HUES64 (cell line): Measurements from ENCODE around the gene PRKAB2.
"Not testable (repeated sequence)": the region's sequence is repeated elsewhere in the genome, so short reads cannot be mapped to it uniquely, and the experiment has no call there.

Experiments
- H3K27ac ChIP-seq: 2 replicates; pipeline ENCODE4 v1.7.0; 2013; ENCODE audit warnings: low read depth, low read length, inconsistent platforms
- H3K27me3 ChIP-seq: 2 replicates; pipeline ENCODE4 v1.6.1; 2013; ENCODE audit warnings: mild to moderate bottlenecking, low read length; ENCODE audit not compliant: insufficient read depth
- H3K36me3 ChIP-seq: 2 replicates; pipeline ENCODE4 v1.6.1; 2013; ENCODE audit warnings: mild to moderate bottlenecking, low read length; ENCODE audit not compliant: insufficient read depth
- H3K4me1 ChIP-seq: 2 replicates; pipeline ENCODE4 v1.6.1; 2013; ENCODE audit warnings: mild to moderate bottlenecking, low read length, moderate library complexity; ENCODE audit not compliant: insufficient read depth
- H3K4me3 ChIP-seq: 2 replicates; pipeline ENCODE4 v1.5.1; 2013; ENCODE audit warnings: mild to moderate bottlenecking, low read length, moderate library complexity
- H3K9ac ChIP-seq: 2 replicates; pipeline ENCODE4 v1.6.1; 2013; ENCODE audit warnings: mild to moderate bottlenecking, low read depth, low read length
- H3K9me3 ChIP-seq: 2 replicates; pipeline ENCODE4 v1.6.1; 2013; ENCODE audit warnings: low read depth, low read length; ENCODE audit not compliant: insufficient read depth
- WGBS: fragments of 150-250, 120-280 bp; methylation state at CpG from one replicate; pipeline ENCODE4 v1.1.7; 2013; ENCODE audit warnings: missing lambda C conversion rate; 5-methylcytosine and 5-hydroxymethylcytosine counted together

PRKAB2 gene

GRCh38 chr1:147142886-147143285, 29.4 kb downstream of the PRKAB2 start:
- 94% methylated on average over 2 of the region's 2 CpGs for WGBS
- Histone ChIP-seq H3K9me3 (no peaks in the 10 kb centered on the region), H3K27me3 (no peaks in the 10 kb centered on the region)

GRCh38 chr1:147130721-147131120, 41.5 kb downstream of the PRKAB2 start:
- not testable (repeated sequence) for H3K4me3 ChIP-seq, H3K36me3 ChIP-seq, H3K9ac ChIP-seq, H3K4me1 ChIP-seq, H3K9me3 ChIP-seq, H3K27me3 ChIP-seq, H3K27ac ChIP-seq
- WGBS = 93% methylated on average over 1 of the region's 1 CpG

More at GRCh38 chr1:147142886-147143285, 29.4 kb downstream of the PRKAB2 start:
- H3K27ac ChIP-seq = no peak overlapping the region
- H3K4me1 ChIP-seq = no peaks in the 10 kb centered on the region
- H3K4me3 ChIP-seq = no peak overlapping the region
- no peaks in the 10 kb centered on the region for H3K36me3 ChIP-seq
- H3K9ac ChIP-seq = no peak overlapping the region

GRCh38 chr1:147129116-147129873, 43.0 kb downstream of the PRKAB2 start:
- no peaks in the 10 kb centered on the region for H3K4me1 ChIP-seq
- no peaks in the 10 kb centered on the region for H3K36me3 ChIP-seq
- WGBS = over 99% methylated on average over 3 of the region's 3 CpGs
- H3K27ac ChIP-seq = no peak overlapping the region
- H3K9ac ChIP-seq = no peak overlapping the region
- no peaks in the 10 kb centered on the region for H3K27me3 ChIP-seq
- no peak overlapping the region for H3K4me3 ChIP-seq
- no peaks in the 10 kb centered on the region for H3K9me3 ChIP-seq

DNA sequence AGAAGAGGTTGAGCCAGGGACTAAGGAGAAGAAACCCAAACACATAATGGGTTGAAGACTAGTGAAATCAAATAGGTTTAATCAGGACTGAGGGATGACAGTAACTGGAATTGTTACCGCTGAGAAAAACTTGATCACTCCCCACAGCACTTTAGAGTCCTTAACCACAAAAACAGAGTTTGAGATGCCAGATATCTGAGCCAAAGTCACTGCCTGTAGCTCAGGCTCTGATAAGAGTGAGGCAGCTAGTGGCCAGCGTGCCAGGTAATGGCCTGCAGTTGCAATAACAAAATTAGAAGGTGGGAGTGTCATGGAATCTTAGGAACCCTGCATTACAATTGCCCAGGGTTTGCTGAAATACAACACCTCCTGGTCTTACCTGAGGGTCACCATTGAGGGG, 48.0 kb downstream of the PRKAB2 start:
- Histone ChIP-seq H3K27ac (no peak overlapping the region), H3K9ac (no peak overlapping the region), H3K4me1 (no peaks in the 10 kb centered on the region), H3K27me3 (no peaks in the 10 kb centered on the region), H3K4me3 (no peak overlapping the region), H3K36me3 (no peaks in the 10 kb centered on the region), H3K9me3 (no peaks in the 10 kb centered on the region)
- 78% methylated on average over 2 of the region's 2 CpGs for WGBS

DNA sequence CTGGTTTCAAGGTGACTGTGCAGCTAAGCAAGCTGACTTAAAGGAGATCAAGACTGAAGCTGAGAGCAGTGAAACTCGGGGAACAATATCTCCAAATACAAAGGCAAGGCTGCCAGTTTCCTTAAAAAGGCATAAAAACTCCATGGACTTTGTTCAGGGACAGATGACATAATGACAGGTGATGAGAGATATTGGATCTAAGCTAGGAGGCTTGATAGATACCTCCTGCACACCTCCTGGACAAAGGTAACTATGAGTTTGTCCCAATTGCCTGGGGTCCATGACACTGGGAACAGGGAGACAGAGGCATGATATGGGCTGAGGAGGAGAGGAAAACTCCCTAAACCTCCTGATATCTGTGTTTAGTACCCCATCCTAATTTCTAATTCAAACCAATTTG, 55.2 kb downstream of the PRKAB2 start:
- Histone ChIP-seq H3K36me3 (no peaks in the 10 kb centered on the region), H3K27me3 (no peaks in the 10 kb centered on the region), H3K9ac (no peak overlapping the region), H3K4me1 (no peaks in the 10 kb centered on the region), H3K4me3 (no peak overlapping the region), H3K9me3 (no peaks in the 10 kb centered on the region), H3K27ac (no peak overlapping the region)
- WGBS = 94% methylated on average over 1 of the region's 1 CpG

GRCh38 chr1:147115496-147115895, 56.8 kb downstream of the PRKAB2 start:
- no peaks in the 10 kb centered on the region for H3K4me1 ChIP-seq
- H3K27me3 ChIP-seq = no peaks in the 10 kb centered on the region
- no peaks in the 10 kb centered on the region for H3K9me3 ChIP-seq
- WGBS = 81% methylated on average over 2 of the region's 2 CpGs
- no peak overlapping the region for H3K9ac ChIP-seq
- no peaks in the 10 kb centered on the region for H3K36me3 ChIP-seq
- no peak overlapping the region for H3K4me3 ChIP-seq
- H3K27ac ChIP-seq = no peak overlapping the region

- H3K4me3 ChIP-seq, H3K9ac ChIP-seq, H3K9me3 ChIP-seq, H3K36me3 ChIP-seq, H3K4me1 ChIP-seq, H3K27ac ChIP-seq, H3K27me3 ChIP-seq: not testable (repeated sequence)
- 91% methylated on average over 4 of the region's 4 CpGs for WGBS
Observed at GRCh38 chr1:147115079-147115478, 57.2 kb downstream of the PRKAB2 start.

- not testable (repeated sequence) for H3K27me3 ChIP-seq, H3K4me3 ChIP-seq, H3K4me1 ChIP-seq, H3K36me3 ChIP-seq, H3K27ac ChIP-seq, H3K9me3 ChIP-seq, H3K9ac ChIP-seq
- WGBS = no CpG with 5 or more reads among the region's 1 CpG
Observed at GRCh38 chr1:147114353-147114752, 57.9 kb downstream of the PRKAB2 start.

DNA sequence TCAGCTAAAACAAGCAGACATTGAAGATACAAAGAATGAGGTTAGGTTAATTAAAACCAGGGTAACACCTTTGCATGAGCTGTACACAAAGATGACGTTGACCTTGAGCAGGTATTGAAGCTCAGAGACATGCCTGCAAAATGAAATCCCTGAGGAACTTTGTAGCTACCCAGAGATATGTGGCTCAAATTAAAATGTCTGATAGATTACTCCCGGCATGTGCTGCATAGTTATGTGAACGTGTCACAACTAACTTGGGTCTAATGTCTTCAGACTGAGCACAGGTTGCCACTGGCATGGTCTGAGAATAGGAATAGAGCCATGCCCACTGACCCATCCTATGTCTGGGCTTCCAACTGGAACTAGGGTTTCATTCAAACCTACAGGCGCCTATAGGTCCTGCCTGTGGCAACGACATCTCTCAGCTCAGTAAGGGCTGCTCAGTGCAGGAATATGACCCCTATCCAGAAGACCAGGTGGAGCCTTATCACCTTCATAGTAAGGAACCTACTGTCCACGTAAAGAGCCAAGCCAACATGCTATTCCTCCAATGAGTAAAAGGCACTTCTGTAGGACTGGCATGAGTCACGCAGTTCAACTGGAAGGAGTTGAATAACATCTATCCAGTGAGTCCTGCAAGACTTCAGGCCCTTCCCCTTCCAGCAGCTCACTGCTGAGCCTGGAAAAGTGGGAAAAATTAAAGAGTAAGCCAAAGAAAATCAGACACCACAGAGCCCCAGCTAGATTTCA, 60.7 kb downstream of the PRKAB2 start:
- no peaks in the 10 kb centered on the region for H3K27me3 ChIP-seq

GRCh38 chr1:147110872-147111271, 61.4 kb downstream of the PRKAB2 start:
- Histone ChIP-seq H3K9ac (no peak overlapping the region), H3K27ac (no peak overlapping the region), H3K36me3 (no peaks in the 10 kb centered on the region), H3K4me1 (no peaks in the 10 kb centered on the region), H3K9me3 (no peaks in the 10 kb centered on the region), H3K4me3 (no peak overlapping the region), H3K27me3 (no peaks in the 10 kb centered on the region)
- 94% methylated on average over 1 of the region's 1 CpG for WGBS

More for the DNA sequence above, 60.7 kb downstream of the PRKAB2 start:
- H3K9me3 ChIP-seq = no peaks in the 10 kb centered on the region
- no peaks in the 10 kb centered on the region for H3K36me3 ChIP-seq
- no peak overlapping the region for H3K9ac ChIP-seq
- H3K4me3 ChIP-seq = no peak overlapping the region
- 92% methylated on average over 7 of the region's 7 CpGs for WGBS
- no peak overlapping the region for H3K27ac ChIP-seq
- H3K4me1 ChIP-seq = no peaks in the 10 kb centered on the region

- no peak overlapping the region for H3K27ac ChIP-seq
- H3K4me3 ChIP-seq = no peak overlapping the region
- no peaks in the 10 kb centered on the region for H3K27me3 ChIP-seq
- H3K9me3 ChIP-seq = no peaks in the 10 kb centered on the region
- no peaks in the 10 kb centered on the region for H3K36me3 ChIP-seq
- H3K4me1 ChIP-seq = no peaks in the 10 kb centered on the region
- no peak overlapping the region for H3K9ac ChIP-seq
- WGBS = no CpG with 5 or more reads among the region's 1 CpG
Observed at GRCh38 chr1:147110434-147110833, 61.8 kb downstream of the PRKAB2 start.
